Calu3 (cell line): ENCODE data around the gene SCUBE3. TPM values are rescaled to one million over a fixed set of nuclear protein-coding genes. Genes with fewer than 3 reads are reported as not detected.

Experiments
- BruUV-seq: library from RNA; stranded (reverse); fragments of 400-500 nt; replicated peaks from 2 replicates; lab custom pipeline; 2021; lab: Mats Ljungman, UMichigan
- CTCF ChIA-PET: fragments of 300-600 bp; sonication (Branson Sonifier 250); formaldehyde crosslinking; loops from one replicate; lab custom pipeline; 2022; ENCODE audit warnings: antibody characterized with exemption; lab: Charles Lee
- DNase-seq: peaks from one replicate; pipeline ENCODE4 v3.0.0; 2022
- H3K27ac Mint-ChIP-seq: one replicate; pipeline ENCODE4 v1.8.0; 2022; ENCODE audit warnings: mixed read lengths; ENCODE audit not compliant: unreplicated experiment
- H3K27me3 Mint-ChIP-seq: one replicate; pipeline ENCODE4 v1.8.0; 2022; ENCODE audit warnings: mixed read lengths; ENCODE audit not compliant: unreplicated experiment
- H3K36me3 Mint-ChIP-seq: one replicate; pipeline ENCODE4 v1.8.0; 2022; ENCODE audit warnings: mild to moderate bottlenecking, moderate library complexity, mixed read lengths; ENCODE audit not compliant: insufficient read depth, unreplicated experiment
- H3K4me1 Mint-ChIP-seq: one replicate; pipeline ENCODE4 v1.8.0; 2022; ENCODE audit warnings: mild to moderate bottlenecking, low read depth, mixed read lengths; ENCODE audit not compliant: unreplicated experiment
- H3K4me3 Mint-ChIP-seq: one replicate; pipeline ENCODE4 v1.8.0; 2022; ENCODE audit warnings: mild to moderate bottlenecking, low read depth, moderate library complexity, mixed read lengths; ENCODE audit not compliant: unreplicated experiment
- H3K9me3 Mint-ChIP-seq: one replicate; pipeline ENCODE4 v1.8.0; 2022; ENCODE audit warnings: low read depth, mixed read lengths; ENCODE audit not compliant: unreplicated experiment
- intact Hi-C: fragments of 100-400 bp; cut with micrococcal nuclease; formaldehyde crosslinking; loops from one replicate; pipeline ENCODE4 v1.10.0; 2022; ENCODE audit not compliant: unreplicated experiment
- total RNA-seq: library from RNA; stranded (reverse); gene quantifications from 2 replicates; pipeline ENCODE4 v1.2.3, GENCODE V29; 2022
- TF ChIP-seq, protein P1 (sequence below): fragments of 200-600 bp; IDR thresholded peaks from one replicate; pipeline ENCODE4 v1.8.0; 2022; ENCODE audit warnings: antibody characterized with exemption; ENCODE audit not compliant: unreplicated experiment

The SCUBE3 gene
- total RNA-seq, 1 experiment from 2014 or later = 0.47 TPM

DNA sequence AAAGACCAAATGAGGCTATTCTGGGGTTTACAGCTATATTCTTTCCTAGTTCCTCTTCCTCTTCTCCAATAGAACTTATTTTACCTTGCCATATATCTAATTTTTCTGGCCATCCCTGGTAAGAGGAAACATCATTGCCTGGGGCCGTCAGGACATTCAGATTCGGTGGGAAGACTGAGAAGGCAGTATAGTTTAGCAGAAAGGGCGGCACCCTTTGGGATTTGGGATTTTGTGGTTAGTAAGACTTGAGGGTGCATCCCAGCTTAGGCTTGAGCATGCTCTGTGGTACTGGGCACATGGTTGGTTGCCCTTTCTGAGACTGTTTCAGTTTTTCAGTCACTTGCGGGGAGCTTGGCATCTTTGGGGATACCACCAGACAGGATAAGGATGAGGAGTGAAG lies 21.1 kb downstream of the SCUBE3 start:
- no peak overlapping the region for H3K27ac Mint-ChIP-seq
- CTCF ChIA-PET = interaction anchor here (1.1 kb wide), 1 partner anchor 11 kb away, joined by 3 read pairs; no protein-coding TSS in a partner anchor
- no peak overlapping the region for H3K4me3 Mint-ChIP-seq
- no peaks in the 10 kb centered on the region for H3K27me3 Mint-ChIP-seq
- peaks cover 5% of the 10 kb centered on the region for H3K9me3 Mint-ChIP-seq
- no TSS peak for BruUV-seq
- no peaks in the 10 kb centered on the region for H3K36me3 Mint-ChIP-seq
- intact Hi-C loops = no loop called here
- no peak for DNase-seq
- no peaks in the 10 kb centered on the region for H3K4me1 Mint-ChIP-seq
- TF ChIP-seq, protein P1, sequence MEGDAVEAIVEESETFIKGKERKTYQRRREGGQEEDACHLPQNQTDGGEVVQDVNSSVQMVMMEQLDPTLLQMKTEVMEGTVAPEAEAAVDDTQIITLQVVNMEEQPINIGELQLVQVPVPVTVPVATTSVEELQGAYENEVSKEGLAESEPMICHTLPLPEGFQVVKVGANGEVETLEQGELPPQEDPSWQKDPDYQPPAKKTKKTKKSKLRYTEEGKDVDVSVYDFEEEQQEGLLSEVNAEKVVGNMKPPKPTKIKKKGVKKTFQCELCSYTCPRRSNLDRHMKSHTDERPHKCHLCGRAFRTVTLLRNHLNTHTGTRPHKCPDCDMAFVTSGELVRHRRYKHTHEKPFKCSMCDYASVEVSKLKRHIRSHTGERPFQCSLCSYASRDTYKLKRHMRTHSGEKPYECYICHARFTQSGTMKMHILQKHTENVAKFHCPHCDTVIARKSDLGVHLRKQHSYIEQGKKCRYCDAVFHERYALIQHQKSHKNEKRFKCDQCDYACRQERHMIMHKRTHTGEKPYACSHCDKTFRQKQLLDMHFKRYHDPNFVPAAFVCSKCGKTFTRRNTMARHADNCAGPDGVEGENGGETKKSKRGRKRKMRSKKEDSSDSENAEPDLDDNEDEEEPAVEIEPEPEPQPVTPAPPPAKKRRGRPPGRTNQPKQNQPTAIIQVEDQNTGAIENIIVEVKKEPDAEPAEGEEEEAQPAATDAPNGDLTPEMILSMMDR = no peak

DNA sequence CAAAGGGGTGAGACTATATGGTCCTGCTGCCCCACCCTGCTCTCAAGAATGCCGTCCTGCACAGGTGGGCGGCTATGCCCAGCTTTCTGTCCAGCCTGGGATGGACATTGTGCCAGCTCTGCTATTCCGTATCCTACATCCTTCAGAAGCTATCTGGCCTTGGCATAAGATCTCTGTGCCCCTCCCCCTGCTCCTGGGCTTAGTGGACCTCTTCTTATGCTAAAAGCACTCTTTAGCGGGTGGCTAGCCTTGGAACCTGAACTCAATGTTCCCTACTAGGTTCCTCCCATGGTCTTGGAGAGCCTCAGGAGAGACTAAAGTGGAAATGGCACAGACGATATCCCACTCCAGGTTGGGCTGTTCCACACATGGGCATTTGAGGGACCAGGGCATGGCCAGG lies 22.5 kb downstream of the SCUBE3 start:
- DNase-seq = no peak
- intact Hi-C loops = no loop called here
- Mint-ChIP-seq H3K36me3 (no peaks in the 10 kb centered on the region), H3K9me3 (peaks cover 5% of the 10 kb centered on the region), H3K27me3 (no peaks in the 10 kb centered on the region), H3K4me1 (peaks cover 7% of the 10 kb centered on the region), H3K27ac (no peak overlapping the region), H3K4me3 (no peak overlapping the region)
- CTCF ChIA-PET = no interaction called here
- TF ChIP-seq, protein P1 = no peak
- BruUV-seq = no TSS peak

DNA sequence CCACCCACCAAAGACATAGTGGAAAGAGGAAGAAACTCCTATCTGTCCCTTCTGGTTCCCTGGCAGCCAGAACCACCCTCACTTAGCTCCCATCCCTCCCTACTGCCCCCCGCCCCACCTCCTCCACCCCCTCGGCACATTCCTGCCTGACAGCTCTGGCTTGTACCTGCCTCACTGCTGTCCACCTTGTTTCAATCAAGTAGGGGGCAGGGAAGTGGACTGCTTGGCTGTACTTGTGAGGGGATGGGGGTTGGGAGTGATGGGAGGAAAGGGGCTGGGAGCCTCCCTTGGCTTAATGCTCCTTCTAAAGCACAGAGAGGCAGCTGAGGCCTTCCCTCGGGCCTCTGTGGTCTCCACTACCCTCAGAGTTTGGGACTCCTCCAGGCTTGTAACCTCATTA lies 23.7 kb downstream of the SCUBE3 start:
- intact Hi-C loops = no loop called here
- peaks cover 5% of the 10 kb centered on the region for H3K9me3 Mint-ChIP-seq
- TF ChIP-seq, protein P1 = no peak
- H3K4me3 Mint-ChIP-seq = no peak overlapping the region
- no peaks in the 10 kb centered on the region for H3K27me3 Mint-ChIP-seq
- H3K27ac Mint-ChIP-seq = no peak overlapping the region
- DNase-seq = no peak
- no peaks in the 10 kb centered on the region for H3K36me3 Mint-ChIP-seq
- no TSS peak for BruUV-seq
- peaks cover 9% of the 10 kb centered on the region for H3K4me1 Mint-ChIP-seq
- CTCF ChIA-PET = interaction anchor here (0.5 to 0.6 kb wide), 2 partner anchors 74 to 81 kb away, joined by 3 read pairs; no protein-coding TSS in a partner anchor

DNA sequence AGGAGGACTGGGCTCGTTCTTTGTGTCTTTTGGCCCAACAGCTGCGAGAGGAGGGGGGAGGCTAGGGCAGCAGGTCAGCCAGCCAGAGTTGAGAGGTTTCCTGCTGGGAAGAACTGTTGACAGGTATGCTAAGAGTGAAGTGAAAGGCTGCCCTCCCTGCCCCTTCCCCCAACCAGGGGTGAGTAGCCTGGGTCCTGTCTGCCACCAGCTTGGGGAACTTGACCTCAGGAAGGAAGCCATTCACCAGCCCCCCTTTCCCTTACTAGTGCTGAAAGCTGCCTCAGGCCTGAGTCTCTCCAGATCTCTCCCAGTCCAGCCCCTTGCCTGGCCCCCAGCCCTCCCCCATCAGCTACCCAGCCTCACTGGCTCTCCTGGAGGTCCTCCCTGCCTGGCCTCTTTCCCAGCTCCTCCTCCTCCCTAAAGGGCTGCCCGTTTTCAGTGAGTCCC lies 25.1 kb downstream of the SCUBE3 start:
- TF ChIP-seq, protein P1 = no peak
- Mint-ChIP-seq H3K36me3 (no peaks in the 10 kb centered on the region), H3K27me3 (no peaks in the 10 kb centered on the region), H3K4me1 (peaks cover 9% of the 10 kb centered on the region), H3K9me3 (peaks cover 5% of the 10 kb centered on the region), H3K27ac (no peak overlapping the region), H3K4me3 (no peak overlapping the region)
- CTCF ChIA-PET = no interaction called here
- DNase-seq = no peak
- intact Hi-C loops = no loop called here
- BruUV-seq = no TSS peak
